Measurements from ENCODE around the gene MOXD1.

- no peak for TF ChIP-seq POLR2AphosphoS5 (IDR thresholded peaks at IDR 0.05)
- no peak for TF ChIP-seq CTCF (IDR thresholded peaks at IDR 0.05; ENCODE audit: poor library complexity, severe bottlenecking)
- no peak for TF ChIP-seq REST (IDR thresholded peaks at IDR 0.05; ENCODE audit: borderline replicate concordance)
- no peak for TF ChIP-seq SMC3 (conservative IDR thresholded peaks at IDR 0.05; ENCODE audit: poor library complexity)
- no peak for TF ChIP-seq EP300 (conservative IDR thresholded peaks at IDR 0.05; ENCODE audit: poor library complexity, severe bottlenecking)
- no peak for TF ChIP-seq MXI1 (conservative IDR thresholded peaks at IDR 0.05; ENCODE audit: poor library complexity, severe bottlenecking)
- no peak for TF ChIP-seq RAD21 (conservative IDR thresholded peaks at IDR 0.05)
Measured at GRCh38 chr6:132320007-132320406, 81.3 kb downstream of the MOXD1 start.
